Right atrium auricular region (tissue), 2 donors: ENCODE measurements around the gene TOPBP1. TPM values are rescaled to one million over a fixed set of nuclear protein-coding genes. Genes with fewer than 3 reads are reported as not detected.

Source experiments
- DNase-seq: peaks from one replicate; pipeline ENCODE4 v3.0.0-alpha.2; 2019; ENCODE audit warnings: low spot score
- H3K27ac ChIP-seq, 2 donors: fragments of 200-600 bp; sonication (generic); 1 replicate in 1 of 2; 2 replicates in 1 of 2; pipeline ENCODE4 v1.5.1; 2016 to 2019
- H3K27me3 ChIP-seq, 2 donors: fragments of 200-600 bp; sonication (generic); one replicate each; pipeline versions ENCODE4 v1.5.1 to v1.6.0; 2017 to 2019
- H3K36me3 ChIP-seq: fragments of 200-600 bp; sonication (generic); one replicate; pipeline ENCODE4 v1.5.1; 2016
- H3K4me1 ChIP-seq, 2 donors: fragments of 200-600 bp; sonication (generic); one replicate each; pipeline versions ENCODE4 v1.5.1 to v1.6.0; 2017 to 2019
- H3K4me3 ChIP-seq, 2 donors: fragments of 200-600 bp; sonication (generic); 1 replicate in 1 of 2; 2 replicates in 1 of 2; pipeline ENCODE4 v1.5.1; 2017 to 2019; ENCODE audit warnings: mild to moderate bottlenecking in 1 of 2, moderate library complexity in 1 of 2
- H3K9me3 ChIP-seq, 2 donors: fragments of 200-600 bp; sonication (generic); one replicate each; pipeline ENCODE4 v1.5.1; 2019
- total RNA-seq, 2 donors: library from RNA; depleted of rRNA; stranded (reverse); fragments of >200 nt; gene quantifications; one replicate each; pipeline ENCODE4 v1.1.0, GENCODE V29; 2016
- TF ChIP-seq, protein P1 (sequence below), 2 donors: fragments of 200-600 bp; sonication (generic); IDR thresholded peaks; one replicate each; pipeline ENCODE4 v1.5.1; 2019; ENCODE audit warnings: antibody characterized with exemption in 2 of 2

TOPBP1 gene
- total RNA-seq, 2 donors from 2014 or later: 10.5 to 11.1 TPM

DNA sequence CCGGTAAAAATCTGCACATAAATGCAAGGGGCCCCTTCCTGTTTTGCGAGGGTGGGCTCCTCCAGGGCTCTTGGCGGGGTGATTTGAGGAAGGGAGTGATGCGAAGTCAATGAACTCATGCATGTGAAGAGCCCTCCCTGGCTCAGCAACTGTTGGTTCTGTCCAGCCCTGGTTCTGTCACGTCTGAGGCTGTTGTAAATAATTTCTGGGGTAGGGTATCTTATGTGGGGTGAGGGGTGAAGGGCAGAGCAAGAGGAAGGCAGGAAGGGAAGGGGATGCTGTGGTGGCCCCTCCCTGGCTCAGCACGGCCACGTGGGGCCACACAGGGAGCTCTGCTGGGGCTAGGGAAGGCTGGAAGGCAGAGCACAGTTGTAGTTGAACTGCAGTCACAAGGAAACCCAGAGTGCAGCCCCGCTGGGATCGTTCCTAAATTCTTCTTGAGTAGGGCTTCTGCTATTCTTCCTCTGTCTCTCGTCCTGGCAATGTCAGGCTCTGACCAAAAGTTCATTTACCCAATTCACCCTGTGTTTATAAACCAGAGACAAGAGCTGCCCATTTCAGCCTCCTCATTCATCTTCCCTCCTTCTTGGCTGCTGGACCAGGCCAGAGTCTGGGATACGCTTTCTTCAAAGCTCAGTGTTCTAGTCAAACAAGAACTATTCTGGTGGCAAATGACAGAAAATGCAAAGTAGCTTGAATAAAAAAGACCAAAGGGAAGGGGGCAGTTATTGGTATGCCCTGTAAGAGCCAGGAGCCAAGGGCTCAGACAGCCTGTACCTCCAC lies 14.8 kb upstream of the TOPBP1 start:
- H3K36me3 ChIP-seq: no peaks in the 10 kb centered on the region
- no peaks in the 10 kb centered on the region for H3K9me3 ChIP-seq
- H3K27me3 ChIP-seq: no peaks in the 10 kb centered on the region
- TF ChIP-seq, protein P1, sequence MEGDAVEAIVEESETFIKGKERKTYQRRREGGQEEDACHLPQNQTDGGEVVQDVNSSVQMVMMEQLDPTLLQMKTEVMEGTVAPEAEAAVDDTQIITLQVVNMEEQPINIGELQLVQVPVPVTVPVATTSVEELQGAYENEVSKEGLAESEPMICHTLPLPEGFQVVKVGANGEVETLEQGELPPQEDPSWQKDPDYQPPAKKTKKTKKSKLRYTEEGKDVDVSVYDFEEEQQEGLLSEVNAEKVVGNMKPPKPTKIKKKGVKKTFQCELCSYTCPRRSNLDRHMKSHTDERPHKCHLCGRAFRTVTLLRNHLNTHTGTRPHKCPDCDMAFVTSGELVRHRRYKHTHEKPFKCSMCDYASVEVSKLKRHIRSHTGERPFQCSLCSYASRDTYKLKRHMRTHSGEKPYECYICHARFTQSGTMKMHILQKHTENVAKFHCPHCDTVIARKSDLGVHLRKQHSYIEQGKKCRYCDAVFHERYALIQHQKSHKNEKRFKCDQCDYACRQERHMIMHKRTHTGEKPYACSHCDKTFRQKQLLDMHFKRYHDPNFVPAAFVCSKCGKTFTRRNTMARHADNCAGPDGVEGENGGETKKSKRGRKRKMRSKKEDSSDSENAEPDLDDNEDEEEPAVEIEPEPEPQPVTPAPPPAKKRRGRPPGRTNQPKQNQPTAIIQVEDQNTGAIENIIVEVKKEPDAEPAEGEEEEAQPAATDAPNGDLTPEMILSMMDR (IDR thresholded peaks at IDR 0.05): no peak
- no peak for DNase-seq
- H3K4me1 ChIP-seq: peaks cover 0 to 8% of the 10 kb centered on the region in 2 donors
- no peak overlapping the region for H3K27ac ChIP-seq
- no peak overlapping the region for H3K4me3 ChIP-seq

DNA sequence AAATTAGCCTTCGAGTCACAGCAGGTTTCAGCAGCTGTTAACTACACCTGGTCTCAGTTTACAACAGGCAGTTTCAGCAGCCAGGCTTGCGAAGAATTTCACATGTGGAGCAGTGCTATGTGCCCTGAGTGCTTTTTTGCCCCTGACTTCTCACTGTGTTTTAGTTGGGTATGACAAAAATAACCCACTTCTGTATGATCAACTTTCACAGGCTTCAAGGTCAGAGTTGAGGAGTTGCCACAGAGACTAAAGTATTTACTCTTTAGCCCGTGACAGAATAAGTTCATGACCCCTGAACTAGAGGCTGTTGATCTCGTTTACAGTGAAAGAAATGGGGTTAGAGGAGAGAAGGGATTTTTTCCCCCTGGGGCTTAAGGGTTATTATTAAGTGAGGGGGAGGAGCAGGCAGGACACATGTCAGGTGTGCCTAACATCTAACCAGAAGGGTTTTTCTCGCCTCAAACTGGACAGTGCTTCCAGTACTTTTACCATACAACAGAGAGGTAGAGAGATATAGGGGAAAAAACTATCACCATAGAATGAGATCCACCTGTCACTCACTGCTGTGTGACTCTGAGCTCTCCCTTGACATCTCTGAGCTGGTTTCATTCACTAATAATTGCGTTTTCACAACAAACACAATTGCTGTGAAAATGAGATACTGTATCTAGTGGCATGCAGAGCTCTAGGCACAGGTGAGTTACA lies 14.0 kb upstream of the TOPBP1 start:
- no peaks in the 10 kb centered on the region for H3K36me3 ChIP-seq
- no peak for DNase-seq
- no peaks in the 10 kb centered on the region for H3K9me3 ChIP-seq
- no peaks in the 10 kb centered on the region for H3K27me3 ChIP-seq
- no peak overlapping the region for H3K4me3 ChIP-seq
- H3K4me1 ChIP-seq: peaks cover 0 to 8% of the 10 kb centered on the region in 2 donors
- H3K27ac ChIP-seq: no peak overlapping the region
- TF ChIP-seq, protein P1 (IDR thresholded peaks at IDR 0.05): no peak

DNA sequence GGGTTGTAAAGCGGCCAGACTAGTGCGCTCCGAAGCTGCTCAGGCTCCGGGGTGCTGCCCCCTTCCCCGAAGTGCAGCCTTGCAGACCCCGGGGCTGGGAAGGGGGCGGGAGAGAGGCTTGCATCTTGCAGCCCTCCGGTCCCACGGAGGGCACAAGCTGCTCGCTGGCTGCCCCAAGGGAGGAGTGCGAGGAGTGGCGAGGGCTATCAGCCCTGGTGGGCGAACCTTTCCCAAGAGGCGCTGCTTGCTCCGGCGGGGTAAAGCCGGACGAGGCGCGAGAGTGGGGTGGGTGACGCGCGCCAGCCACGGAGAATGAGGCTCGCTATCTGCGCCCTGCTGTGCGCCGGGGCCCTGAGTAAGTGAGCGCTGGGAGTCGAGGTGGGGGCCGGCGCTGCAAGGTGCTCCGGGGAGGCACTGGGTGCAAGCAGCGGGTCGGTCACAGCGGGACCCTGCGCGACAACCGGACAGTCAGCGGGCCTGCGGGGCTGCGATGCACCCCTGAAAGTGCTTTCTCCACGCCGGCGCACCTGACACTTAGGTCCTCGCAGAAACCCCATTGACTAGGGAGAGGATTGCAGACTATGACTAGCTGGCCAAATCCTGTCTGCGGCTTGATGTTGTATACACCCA lies 12.7 kb upstream of the TOPBP1 start:
- no peaks in the 10 kb centered on the region for H3K27me3 ChIP-seq
- H3K4me3 ChIP-seq: peak overlapping the region in 1 of 2 donors; percentile 38
- H3K27ac ChIP-seq: no peak overlapping the region
- TF ChIP-seq, protein P1 (IDR thresholded peaks at IDR 0.05): no peak
- DNase-seq: no peak
- peaks cover 0 to 8% of the 10 kb centered on the region in 2 donors for H3K4me1 ChIP-seq
- no peaks in the 10 kb centered on the region for H3K36me3 ChIP-seq
- no peaks in the 10 kb centered on the region for H3K9me3 ChIP-seq

DNA sequence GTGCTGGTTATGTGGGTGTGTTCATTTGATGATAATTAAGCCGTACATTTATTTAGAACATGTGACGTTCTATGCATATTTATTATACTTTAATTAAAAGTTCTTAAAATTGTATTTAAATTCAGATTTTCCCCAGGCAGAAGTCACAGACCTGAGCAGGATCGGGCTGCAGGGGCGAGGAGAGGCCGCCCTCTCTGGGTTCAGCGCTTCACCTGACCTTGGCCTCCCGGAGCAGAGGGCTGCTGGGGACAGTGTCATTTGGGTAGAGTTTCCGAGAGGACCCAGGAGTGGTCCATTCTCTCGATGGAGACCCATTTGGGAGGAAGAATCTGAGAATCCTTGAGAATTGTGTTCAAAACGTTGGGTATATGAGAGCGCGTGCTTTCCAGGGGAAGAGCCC lies 12.0 kb upstream of the TOPBP1 start:
- TF ChIP-seq, protein P1 (IDR thresholded peaks at IDR 0.05): no peak
- Histone ChIP-seq H3K27ac (no peak overlapping the region), H3K36me3 (no peaks in the 10 kb centered on the region), H3K4me1 (peaks cover 0 to 8% of the 10 kb centered on the region in 2 donors), H3K9me3 (no peaks in the 10 kb centered on the region), H3K27me3 (no peaks in the 10 kb centered on the region), H3K4me3 (no peak overlapping the region)
- DNase-seq: no peak

DNA sequence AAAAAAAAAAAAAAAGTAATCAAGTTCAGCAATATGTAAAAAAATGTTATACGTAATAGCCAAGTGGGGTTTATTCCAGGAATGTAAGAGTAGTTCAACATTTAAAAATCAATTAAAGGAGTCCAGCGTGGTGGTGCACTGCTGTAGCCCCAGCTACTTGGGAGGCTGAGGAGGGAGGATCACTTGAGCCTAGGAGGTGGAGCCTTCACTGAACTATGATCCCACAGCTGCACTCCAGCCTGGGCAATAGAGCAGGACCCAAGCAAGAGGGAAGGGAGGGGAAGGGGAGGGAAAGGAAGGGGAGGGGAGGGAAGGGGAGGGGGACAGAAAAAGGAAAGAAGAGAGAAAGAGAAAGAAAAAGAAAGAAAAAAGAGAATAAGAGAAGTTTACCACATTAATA lies 10.7 kb upstream of the TOPBP1 start:
- H3K4me3 ChIP-seq: no peak overlapping the region
- DNase-seq: no peak
- H3K9me3 ChIP-seq: no peaks in the 10 kb centered on the region
- no peaks in the 10 kb centered on the region for H3K36me3 ChIP-seq
- TF ChIP-seq, protein P1 (IDR thresholded peaks at IDR 0.05): no peak
- peaks cover 0 to 14% of the 10 kb centered on the region in 2 donors for H3K4me1 ChIP-seq
- no peaks in the 10 kb centered on the region for H3K27me3 ChIP-seq
- no peak overlapping the region for H3K27ac ChIP-seq
